ENCODE measurements around the gene SFT2D1. TPM values are rescaled to one million over a fixed set of nuclear protein-coding genes. Genes with fewer than 3 reads are reported as not detected.

The SFT2D1 gene
- total and polyA plus RNA-seq, 3 experiments from 2014 or later = 43.3 to 60.9 (median 54.0) TPM

DNA sequence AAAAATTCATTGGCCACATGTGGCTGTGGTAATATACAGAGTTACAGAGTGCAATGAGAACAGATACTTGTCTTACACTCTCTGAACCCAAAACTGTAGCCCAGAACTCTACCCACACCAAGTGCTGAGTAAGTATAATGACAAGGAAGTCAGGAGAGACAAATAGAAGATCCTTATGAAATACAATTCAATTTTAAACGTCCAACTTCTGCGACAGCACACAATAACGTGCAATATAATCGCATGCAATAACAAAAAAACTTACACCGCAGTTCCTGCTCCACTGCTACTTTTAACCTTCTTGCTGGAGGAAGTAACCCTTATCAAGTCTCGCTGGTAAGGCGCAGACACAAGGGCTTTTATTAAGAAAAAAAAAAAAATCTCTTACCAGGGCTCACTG lies 881 bp downstream of the SFT2D1 start:
- Mint-ChIP-seq H3K36me3 (peaks cover 0 to 27% (median 4%) of the 10 kb centered on the region in 3 donors), H3K4me1 (peaks cover 12 to 21% (median 14%) of the 10 kb centered on the region in 3 donors), H3K27ac (peak overlapping the region; percentile 59 to 93 (median 88)), H3K4me3 (peak overlapping the region; percentile 87 to 94 (median 89)), H3K9me3 (no peaks in the 10 kb centered on the region), H3K27me3 (no peaks in the 10 kb centered on the region)
- POLR2A ChIA-PET = interaction anchor here (0.7 kb wide), 2 partner anchors 39 to 56 kb away, joined by 3 read pairs; no protein-coding TSS in a partner anchor
- Histone ChIP-seq H3K27me3 (ENCODE audit: insufficient read depth, low read length, poor library complexity, severe bottlenecking) (no peaks in the 10 kb centered on the region), H3K36me3 (ENCODE audit: insufficient read depth, low read length) (no peaks in the 10 kb centered on the region), H3K4me1 (ENCODE audit: insufficient read depth, low read length) (peaks cover 56% of the 10 kb centered on the region), H3K4me3 (ENCODE audit: low read length) (peak overlapping the region; percentile 76), H3K9me3 (ENCODE audit: low read length) (no peaks in the 10 kb centered on the region), H3K27ac (ENCODE audit: low read depth, low read length) (peak overlapping the region; percentile 92)
- CTCF ChIA-PET = interaction anchor here (0.8 to 1.2 kb wide), 2 partner anchors 31 to 60 kb away, joined by 3 to 5 read pairs; no protein-coding TSS in a partner anchor
- DNase-seq = peak in 2 of 5 donors; percentile 10 to 38

DNA sequence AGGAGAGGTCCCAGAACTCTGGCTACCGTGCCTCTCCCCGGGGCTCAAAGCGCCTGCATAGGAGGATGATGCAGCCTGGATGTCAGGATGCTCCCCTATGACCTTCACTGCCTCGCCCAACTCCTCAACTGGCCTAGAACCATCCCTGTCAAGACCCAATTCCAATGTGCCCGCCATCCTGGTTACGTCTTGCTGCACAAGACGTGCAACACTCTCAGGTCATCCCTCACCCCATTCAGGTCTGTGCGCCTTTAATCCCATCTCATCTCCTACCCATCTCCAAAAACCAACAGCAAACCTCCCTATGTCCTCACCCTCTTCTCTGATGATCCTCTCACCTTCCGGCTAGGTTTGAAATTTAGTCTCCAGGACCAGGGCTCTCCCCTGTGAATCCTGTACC lies 3.5 kb downstream of the SFT2D1 start:
- H3K4me1 ChIP-seq (ENCODE audit: insufficient read depth, low read length) = peaks cover 82% of the 10 kb centered on the region
- no peak overlapping the region for H3K4me3 Mint-ChIP-seq
- POLR2A ChIA-PET = no interaction called here
- no peaks in the 10 kb centered on the region for H3K36me3 ChIP-seq (ENCODE audit: insufficient read depth, low read length)
- CTCF ChIA-PET = no interaction called here
- no peaks in the 10 kb centered on the region for H3K9me3 Mint-ChIP-seq
- no peak overlapping the region for H3K4me3 ChIP-seq (ENCODE audit: low read length)
- no peak overlapping the region for H3K27ac Mint-ChIP-seq
- peaks cover 14 to 47% (median 28%) of the 10 kb centered on the region in 3 donors for H3K4me1 Mint-ChIP-seq
- no peaks in the 10 kb centered on the region for H3K27me3 Mint-ChIP-seq
- H3K9me3 ChIP-seq (ENCODE audit: low read length) = no peaks in the 10 kb centered on the region
- DNase-seq = no peak
- no peak overlapping the region for H3K27ac ChIP-seq (ENCODE audit: low read depth, low read length)
- H3K36me3 Mint-ChIP-seq = peaks cover 9 to 49% (median 17%) of the 10 kb centered on the region in 3 donors
- no peaks in the 10 kb centered on the region for H3K27me3 ChIP-seq (ENCODE audit: insufficient read depth, low read length, poor library complexity, severe bottlenecking)

DNA sequence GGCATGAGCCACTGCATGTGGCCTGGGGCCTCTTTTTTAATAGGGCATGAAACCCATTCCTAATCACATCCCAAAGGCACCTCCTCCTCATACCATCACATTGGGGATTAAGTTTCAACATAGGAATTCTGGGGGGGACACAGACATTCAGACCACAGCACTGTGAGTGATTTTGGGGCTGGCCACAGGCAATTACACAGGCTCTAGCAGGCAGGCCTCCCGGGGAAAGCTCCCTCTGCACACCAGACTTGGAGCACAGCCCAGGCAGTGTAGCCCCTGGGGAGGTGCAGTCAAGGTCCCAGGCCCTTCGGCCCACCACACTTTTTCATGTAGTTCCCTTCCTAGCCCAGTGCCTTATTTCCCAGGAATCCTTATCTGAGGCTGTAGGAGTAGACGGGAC lies 5.5 kb downstream of the SFT2D1 start:
- H3K27me3 Mint-ChIP-seq = peaks cover 0 to 2% of the 10 kb centered on the region in 2 donors
- no peak for DNase-seq
- POLR2A ChIA-PET = no interaction called here
- peaks cover 9 to 51% (median 20%) of the 10 kb centered on the region in 3 donors for H3K36me3 Mint-ChIP-seq
- H3K27ac Mint-ChIP-seq = no peak overlapping the region
- no peaks in the 10 kb centered on the region for H3K9me3 Mint-ChIP-seq
- no peak overlapping the region for H3K27ac ChIP-seq (ENCODE audit: low read depth, low read length)
- peaks cover 95% of the 10 kb centered on the region for H3K4me1 ChIP-seq (ENCODE audit: insufficient read depth, low read length)
- CTCF ChIA-PET = interaction anchor here (1.4 to 2.6 kb wide), 2 partner anchors 24 to 64 kb away, joined by 3 to 9 read pairs; no protein-coding TSS in a partner anchor
- H3K4me3 ChIP-seq (ENCODE audit: low read length) = no peak overlapping the region
- peak overlapping the region in 1 of 7 donors; percentile 6 for H3K4me3 Mint-ChIP-seq
- no peaks in the 10 kb centered on the region for H3K27me3 ChIP-seq (ENCODE audit: insufficient read depth, low read length, poor library complexity, severe bottlenecking)
- H3K4me1 Mint-ChIP-seq = peaks cover 5 to 58% (median 40%) of the 10 kb centered on the region in 3 donors
- no peaks in the 10 kb centered on the region for H3K36me3 ChIP-seq (ENCODE audit: insufficient read depth, low read length)
- no peaks in the 10 kb centered on the region for H3K9me3 ChIP-seq (ENCODE audit: low read length)

DNA sequence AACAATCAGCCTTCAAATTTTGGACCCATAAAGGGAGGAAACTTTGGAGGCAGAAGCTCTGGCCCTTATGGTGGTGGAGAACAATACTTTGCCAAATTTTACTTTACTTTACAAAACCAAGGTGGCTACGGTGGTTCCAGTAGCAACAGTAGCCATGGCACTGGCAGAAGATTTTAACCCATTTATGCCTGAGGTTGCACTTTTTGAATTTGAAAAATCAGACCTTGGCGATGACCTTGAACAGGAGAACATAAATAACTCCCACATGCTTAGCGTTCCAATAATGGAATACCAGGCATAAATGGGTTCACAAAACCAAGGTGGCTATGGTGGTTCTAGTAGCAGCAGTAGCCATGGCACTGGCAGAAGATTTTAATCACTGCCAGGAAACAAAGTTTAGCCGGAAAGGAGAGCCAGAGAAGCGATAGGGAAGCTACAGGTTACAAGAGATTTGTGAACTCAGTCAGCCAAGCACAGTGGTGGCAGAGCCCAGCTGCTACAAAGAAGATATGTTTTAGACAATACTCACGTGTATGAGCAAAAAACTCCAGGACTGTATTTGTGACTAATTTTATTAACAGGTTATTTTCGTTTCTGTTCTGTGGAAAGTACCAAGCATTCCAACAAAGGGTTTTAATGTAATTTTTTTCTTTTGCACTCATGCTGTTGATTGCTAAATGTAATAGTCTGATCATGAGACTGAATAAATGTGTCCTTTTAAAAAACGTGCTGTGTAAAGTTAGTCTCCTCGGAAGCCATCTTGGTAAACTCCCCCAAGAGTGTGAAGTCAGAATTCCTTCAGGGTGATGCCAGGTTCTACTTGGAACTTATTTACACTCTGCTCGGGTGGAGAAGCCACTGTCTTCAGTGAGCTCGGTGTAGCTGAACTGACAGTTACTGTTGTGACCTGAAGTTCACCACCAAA lies 6.7 kb downstream of the SFT2D1 start:
- no peaks in the 10 kb centered on the region for H3K9me3 ChIP-seq (ENCODE audit: low read length)
- no peaks in the 10 kb centered on the region for H3K9me3 Mint-ChIP-seq
- H3K4me1 Mint-ChIP-seq = peaks cover 3 to 60% (median 36%) of the 10 kb centered on the region in 3 donors
- H3K4me3 Mint-ChIP-seq = peak overlapping the region in 1 of 7 donors; percentile 29
- no peaks in the 10 kb centered on the region for H3K36me3 ChIP-seq (ENCODE audit: insufficient read depth, low read length)
- no peak for DNase-seq
- peaks cover 9 to 53% (median 20%) of the 10 kb centered on the region in 3 donors for H3K36me3 Mint-ChIP-seq
- POLR2A ChIA-PET = no interaction called here
- H3K27ac ChIP-seq (ENCODE audit: low read depth, low read length) = no peak overlapping the region
- no peak overlapping the region for H3K4me3 ChIP-seq (ENCODE audit: low read length)
- H3K27me3 Mint-ChIP-seq = peaks cover 0 to 2% of the 10 kb centered on the region in 2 donors
- H3K4me1 ChIP-seq (ENCODE audit: insufficient read depth, low read length) = peaks cover 93% of the 10 kb centered on the region
- peak overlapping the region in 3 of 8 donors; percentile 33 to 75 (median 67) for H3K27ac Mint-ChIP-seq
- CTCF ChIA-PET = interaction anchor here (1.4 to 2.6 kb wide), 2 partner anchors 22 to 65 kb away, joined by 3 to 9 read pairs; no protein-coding TSS in a partner anchor
- H3K27me3 ChIP-seq (ENCODE audit: insufficient read depth, low read length, poor library complexity, severe bottlenecking) = no peaks in the 10 kb centered on the region

DNA sequence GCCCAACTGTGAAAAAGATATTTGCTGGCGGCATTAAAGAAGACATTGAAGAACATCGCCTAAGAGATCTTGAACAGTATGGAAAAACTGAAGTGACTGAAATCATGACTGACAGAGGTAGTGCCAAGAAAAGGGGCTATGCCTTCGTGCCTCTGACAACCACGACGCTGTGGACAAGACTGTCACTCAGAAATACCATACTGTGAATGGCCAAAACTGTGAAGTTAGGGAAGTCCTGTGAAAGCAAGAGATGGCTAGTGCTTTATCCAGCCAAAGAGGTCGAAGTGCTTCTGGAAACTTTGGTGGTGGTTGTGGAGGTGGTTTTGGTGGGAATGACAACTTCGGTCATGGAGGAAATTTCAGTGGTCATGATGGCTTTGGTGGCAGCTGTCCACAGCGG lies 7.5 kb downstream of the SFT2D1 start:
- peak overlapping the region in 5 of 8 donors; percentile 2 to 55 (median 26) for H3K27ac Mint-ChIP-seq
- no peaks in the 10 kb centered on the region for H3K9me3 Mint-ChIP-seq
- peak overlapping the region in 3 of 7 donors; percentile 4 to 65 (median 17) for H3K4me3 Mint-ChIP-seq
- H3K36me3 ChIP-seq (ENCODE audit: insufficient read depth, low read length) = no peaks in the 10 kb centered on the region
- H3K4me1 Mint-ChIP-seq = peaks cover 6 to 67% (median 36%) of the 10 kb centered on the region in 3 donors
- H3K4me3 ChIP-seq (ENCODE audit: low read length) = no peak overlapping the region
- POLR2A ChIA-PET = no interaction called here
- H3K27me3 Mint-ChIP-seq = peaks cover 0 to 2% of the 10 kb centered on the region in 2 donors
- DNase-seq = no peak
- no peaks in the 10 kb centered on the region for H3K27me3 ChIP-seq (ENCODE audit: insufficient read depth, low read length, poor library complexity, severe bottlenecking)
- CTCF ChIA-PET = interaction anchor here (1.7 kb wide), 1 partner anchor 46 kb away, joined by 5 read pairs; no protein-coding TSS in a partner anchor
- no peak overlapping the region for H3K27ac ChIP-seq (ENCODE audit: low read depth, low read length)
- H3K4me1 ChIP-seq (ENCODE audit: insufficient read depth, low read length) = peaks cover 85% of the 10 kb centered on the region
- peaks cover 9 to 53% (median 20%) of the 10 kb centered on the region in 3 donors for H3K36me3 Mint-ChIP-seq
- H3K9me3 ChIP-seq (ENCODE audit: low read length) = no peaks in the 10 kb centered on the region

- Histone ChIP-seq H3K9me3 (ENCODE audit: low read length) (no peaks in the 10 kb centered on the region), H3K4me3 (ENCODE audit: low read length) (peak overlapping the region; percentile 27), H3K27me3 (ENCODE audit: insufficient read depth, low read length, poor library complexity, severe bottlenecking) (no peaks in the 10 kb centered on the region), H3K4me1 (ENCODE audit: insufficient read depth, low read length) (peaks cover 70% of the 10 kb centered on the region), H3K36me3 (ENCODE audit: insufficient read depth, low read length) (peaks cover 6% of the 10 kb centered on the region), H3K27ac (ENCODE audit: low read depth, low read length) (no peak overlapping the region)
- ChIA-PET POLR2A (no interaction called here), CTCF (interaction anchor here (1.0 to 1.7 kb wide), 3 partner anchors 20 to 48 kb away, joined by 4 to 6 read pairs (median 5); no protein-coding TSS in a partner anchor)
- peaks cover 9 to 61% (median 20%) of the 10 kb centered on the region in 3 donors for H3K36me3 Mint-ChIP-seq
- peak overlapping the region; percentile 1 to 90 (median 50) for H3K27ac Mint-ChIP-seq
- H3K9me3 Mint-ChIP-seq = no peaks in the 10 kb centered on the region
- peaks cover 13 to 79% (median 36%) of the 10 kb centered on the region in 3 donors for H3K4me1 Mint-ChIP-seq
- peaks cover 0 to 2% of the 10 kb centered on the region in 2 donors for H3K27me3 Mint-ChIP-seq
- peak overlapping the region; percentile 7 to 83 (median 72) for H3K4me3 Mint-ChIP-seq
- peak in 4 of 5 donors; percentile 6 to 68 (median 48) for DNase-seq
These were observed 9.0 kb downstream of the SFT2D1 start for GRCh38 chr6:166333172-166333995.

- H3K36me3 Mint-ChIP-seq = peaks cover 9 to 58% (median 20%) of the 10 kb centered on the region in 3 donors
These were observed 10.6 kb downstream of the SFT2D1 start for GRCh38 chr6:166331503-166332415.

More at GRCh38 chr6:166331503-166332415, 10.6 kb downstream of the SFT2D1 start:
- ChIA-PET POLR2A (no interaction called here), CTCF (no interaction called here)
- H3K27ac Mint-ChIP-seq = no peak overlapping the region
- H3K9me3 ChIP-seq (ENCODE audit: low read length) = no peaks in the 10 kb centered on the region
- H3K4me3 Mint-ChIP-seq = peak overlapping the region in 2 of 7 donors; percentile 75 to 83
- H3K9me3 Mint-ChIP-seq = no peaks in the 10 kb centered on the region
- peaks cover 8% of the 10 kb centered on the region for H3K36me3 ChIP-seq (ENCODE audit: insufficient read depth, low read length)
- no peak overlapping the region for H3K27ac ChIP-seq (ENCODE audit: low read depth, low read length)
- H3K27me3 Mint-ChIP-seq = peaks cover 0 to 2% of the 10 kb centered on the region in 2 donors
- H3K4me1 ChIP-seq (ENCODE audit: insufficient read depth, low read length) = peaks cover 56% of the 10 kb centered on the region
- no peak for DNase-seq
- no peaks in the 10 kb centered on the region for H3K27me3 ChIP-seq (ENCODE audit: insufficient read depth, low read length, poor library complexity, severe bottlenecking)
- H3K4me3 ChIP-seq (ENCODE audit: low read length) = no peak overlapping the region
- peaks cover 20 to 83% (median 34%) of the 10 kb centered on the region in 3 donors for H3K4me1 Mint-ChIP-seq

Data from CD8-positive, alpha-beta memory T cell (primary cell).